ENCODE data around the gene ANKRD55. TPM values are rescaled to one million over a fixed set of nuclear protein-coding genes. Genes with fewer than 3 reads are reported as not detected.

The ANKRD55 gene
- total and polyA plus RNA-seq, 2 of the 8 experiments (the other 6 are each of a cell fraction or from before 2014, with no cell fraction given), result not detected

DNA sequence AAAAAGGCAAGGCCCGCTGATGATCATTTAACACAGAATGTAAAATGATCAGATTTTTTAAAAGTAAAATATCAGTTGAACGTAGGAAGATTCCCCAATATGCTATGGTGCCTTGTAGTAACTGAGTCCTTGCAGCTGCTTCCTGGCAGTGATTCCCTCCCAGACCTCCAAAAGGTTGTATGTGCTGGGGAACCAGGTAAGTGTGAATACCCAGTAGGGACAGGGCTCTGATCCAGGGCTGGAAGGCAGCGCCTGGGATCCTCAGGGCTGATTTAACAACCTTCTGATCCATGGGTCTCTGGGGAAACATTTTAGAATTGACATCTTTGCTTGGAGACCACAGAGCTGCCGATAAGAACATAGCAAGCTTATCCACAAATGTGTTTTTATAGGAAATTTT is 161.7 kb downstream of the ANKRD55 start (continued):
- TF ChIP-seq CTCF (IDR thresholded peaks at IDR 0.05; ENCODE audit: control extremely low read depth in 1 of 3, insufficient read depth in 1 of 3, low read depth in 1 of 3, low read length in 3 of 3), result no peak
- TF ChIP-seq TBP (IDR thresholded peaks at IDR 0.05; ENCODE audit: low read depth, low read length), result no peak
- no peak for TF ChIP-seq CHD2 (IDR thresholded peaks at IDR 0.05; ENCODE audit: low read length)
- TF ChIP-seq, protein P1, sequence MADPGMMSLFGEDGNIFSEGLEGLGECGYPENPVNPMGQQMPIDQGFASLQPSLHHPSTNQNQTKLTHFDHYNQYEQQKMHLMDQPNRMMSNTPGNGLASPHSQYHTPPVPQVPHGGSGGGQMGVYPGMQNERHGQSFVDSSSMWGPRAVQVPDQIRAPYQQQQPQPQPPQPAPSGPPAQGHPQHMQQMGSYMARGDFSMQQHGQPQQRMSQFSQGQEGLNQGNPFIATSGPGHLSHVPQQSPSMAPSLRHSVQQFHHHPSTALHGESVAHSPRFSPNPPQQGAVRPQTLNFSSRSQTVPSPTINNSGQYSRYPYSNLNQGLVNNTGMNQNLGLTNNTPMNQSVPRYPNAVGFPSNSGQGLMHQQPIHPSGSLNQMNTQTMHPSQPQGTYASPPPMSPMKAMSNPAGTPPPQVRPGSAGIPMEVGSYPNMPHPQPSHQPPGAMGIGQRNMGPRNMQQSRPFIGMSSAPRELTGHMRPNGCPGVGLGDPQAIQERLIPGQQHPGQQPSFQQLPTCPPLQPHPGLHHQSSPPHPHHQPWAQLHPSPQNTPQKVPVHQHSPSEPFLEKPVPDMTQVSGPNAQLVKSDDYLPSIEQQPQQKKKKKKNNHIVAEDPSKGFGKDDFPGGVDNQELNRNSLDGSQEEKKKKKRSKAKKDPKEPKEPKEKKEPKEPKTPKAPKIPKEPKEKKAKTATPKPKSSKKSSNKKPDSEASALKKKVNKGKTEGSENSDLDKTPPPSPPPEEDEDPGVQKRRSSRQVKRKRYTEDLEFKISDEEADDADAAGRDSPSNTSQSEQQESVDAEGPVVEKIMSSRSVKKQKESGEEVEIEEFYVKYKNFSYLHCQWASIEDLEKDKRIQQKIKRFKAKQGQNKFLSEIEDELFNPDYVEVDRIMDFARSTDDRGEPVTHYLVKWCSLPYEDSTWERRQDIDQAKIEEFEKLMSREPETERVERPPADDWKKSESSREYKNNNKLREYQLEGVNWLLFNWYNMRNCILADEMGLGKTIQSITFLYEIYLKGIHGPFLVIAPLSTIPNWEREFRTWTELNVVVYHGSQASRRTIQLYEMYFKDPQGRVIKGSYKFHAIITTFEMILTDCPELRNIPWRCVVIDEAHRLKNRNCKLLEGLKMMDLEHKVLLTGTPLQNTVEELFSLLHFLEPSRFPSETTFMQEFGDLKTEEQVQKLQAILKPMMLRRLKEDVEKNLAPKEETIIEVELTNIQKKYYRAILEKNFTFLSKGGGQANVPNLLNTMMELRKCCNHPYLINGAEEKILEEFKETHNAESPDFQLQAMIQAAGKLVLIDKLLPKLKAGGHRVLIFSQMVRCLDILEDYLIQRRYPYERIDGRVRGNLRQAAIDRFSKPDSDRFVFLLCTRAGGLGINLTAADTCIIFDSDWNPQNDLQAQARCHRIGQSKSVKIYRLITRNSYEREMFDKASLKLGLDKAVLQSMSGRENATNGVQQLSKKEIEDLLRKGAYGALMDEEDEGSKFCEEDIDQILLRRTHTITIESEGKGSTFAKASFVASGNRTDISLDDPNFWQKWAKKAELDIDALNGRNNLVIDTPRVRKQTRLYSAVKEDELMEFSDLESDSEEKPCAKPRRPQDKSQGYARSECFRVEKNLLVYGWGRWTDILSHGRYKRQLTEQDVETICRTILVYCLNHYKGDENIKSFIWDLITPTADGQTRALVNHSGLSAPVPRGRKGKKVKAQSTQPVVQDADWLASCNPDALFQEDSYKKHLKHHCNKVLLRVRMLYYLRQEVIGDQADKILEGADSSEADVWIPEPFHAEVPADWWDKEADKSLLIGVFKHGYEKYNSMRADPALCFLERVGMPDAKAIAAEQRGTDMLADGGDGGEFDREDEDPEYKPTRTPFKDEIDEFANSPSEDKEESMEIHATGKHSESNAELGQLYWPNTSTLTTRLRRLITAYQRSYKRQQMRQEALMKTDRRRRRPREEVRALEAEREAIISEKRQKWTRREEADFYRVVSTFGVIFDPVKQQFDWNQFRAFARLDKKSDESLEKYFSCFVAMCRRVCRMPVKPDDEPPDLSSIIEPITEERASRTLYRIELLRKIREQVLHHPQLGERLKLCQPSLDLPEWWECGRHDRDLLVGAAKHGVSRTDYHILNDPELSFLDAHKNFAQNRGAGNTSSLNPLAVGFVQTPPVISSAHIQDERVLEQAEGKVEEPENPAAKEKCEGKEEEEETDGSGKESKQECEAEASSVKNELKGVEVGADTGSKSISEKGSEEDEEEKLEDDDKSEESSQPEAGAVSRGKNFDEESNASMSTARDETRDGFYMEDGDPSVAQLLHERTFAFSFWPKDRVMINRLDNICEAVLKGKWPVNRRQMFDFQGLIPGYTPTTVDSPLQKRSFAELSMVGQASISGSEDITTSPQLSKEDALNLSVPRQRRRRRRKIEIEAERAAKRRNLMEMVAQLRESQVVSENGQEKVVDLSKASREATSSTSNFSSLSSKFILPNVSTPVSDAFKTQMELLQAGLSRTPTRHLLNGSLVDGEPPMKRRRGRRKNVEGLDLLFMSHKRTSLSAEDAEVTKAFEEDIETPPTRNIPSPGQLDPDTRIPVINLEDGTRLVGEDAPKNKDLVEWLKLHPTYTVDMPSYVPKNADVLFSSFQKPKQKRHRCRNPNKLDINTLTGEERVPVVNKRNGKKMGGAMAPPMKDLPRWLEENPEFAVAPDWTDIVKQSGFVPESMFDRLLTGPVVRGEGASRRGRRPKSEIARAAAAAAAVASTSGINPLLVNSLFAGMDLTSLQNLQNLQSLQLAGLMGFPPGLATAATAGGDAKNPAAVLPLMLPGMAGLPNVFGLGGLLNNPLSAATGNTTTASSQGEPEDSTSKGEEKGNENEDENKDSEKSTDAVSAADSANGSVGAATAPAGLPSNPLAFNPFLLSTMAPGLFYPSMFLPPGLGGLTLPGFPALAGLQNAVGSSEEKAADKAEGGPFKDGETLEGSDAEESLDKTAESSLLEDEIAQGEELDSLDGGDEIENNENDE (IDR thresholded peaks at IDR 0.05; ENCODE audit: insufficient replicate concordance, low read length), result no peak
